GM12878 (cell line): Measurements from ENCODE around the gene LCAT. TPM values are rescaled to one million over a fixed set of nuclear protein-coding genes. Genes with fewer than 3 reads are reported as not detected.

ENCODE experiments used
- ATAC-seq: fragments of 200-7000 bp; cut with Tn5 transposase; 3 replicates; pipeline ENCODE4 v1.9.1; 2020; ENCODE audit warnings: mild to moderate bottlenecking, moderate library complexity
- BruUV-seq: library from RNA; stranded (reverse); fragments of 400-500 nt; replicated peaks from 2 replicates; lab custom pipeline; 2021; lab: Mats Ljungman, UMichigan
- CTCF ChIA-PET: fragments of 300-600 bp; sonication (Branson Sonifier 250); formaldehyde crosslinking; extraction: SDS; loops from one replicate; lab custom pipeline; 2021; ENCODE audit warnings: inconsistent platforms; lab: Yijun Ruan, JAX
- POLR2A ChIA-PET: fragments of 350-600 bp; formaldehyde crosslinking; extraction: SDS; loops from one replicate; lab custom pipeline; 2021; ENCODE audit warnings: inconsistent platforms; lab: Charles Lee
- RAD21 ChIA-PET: fragments of 300-600 bp; sonication (Branson Sonifier 250); formaldehyde crosslinking; loops from one replicate; lab custom pipeline; 2023; ENCODE audit warnings: antibody characterized with exemption; ENCODE audit not compliant: unreplicated experiment; lab: Charles Lee
- SMC1A ChIA-PET: fragments of 300-600 bp; sonication (Branson Sonifier 250); formaldehyde crosslinking; loops from one replicate; lab custom pipeline; 2023; ENCODE audit not compliant: unreplicated experiment, uncharacterized antibody; lab: Charles Lee
- DNase-seq: peaks from one replicate; pipeline ENCODE4 v3.0.0-alpha.2; 2011; ENCODE audit warnings: low read depth, low spot score
- FAIRE-seq: peaks from 3 replicates; lab custom pipeline; 2011; peaks lifted over from hg19 to GRCh38; lab: Jason Lieb, UNC
- H2AFZ ChIP-seq: 2 replicates; pipeline ENCODE4 v1.6.0; 2011; ENCODE audit warnings: low read depth, low read length, control low read depth; ENCODE audit not compliant: control insufficient read depth
- H3K27ac ChIP-seq: 2 replicates; pipeline ENCODE4 v1.5.1; 2011; ENCODE audit warnings: control low read depth; ENCODE audit not compliant: control insufficient read depth, insufficient read depth
- H3K27me3 ChIP-seq, 2 experiments: replicated peaks in 1 of 2; 2 replicates each; pipeline versions ENCODE4 v1.6.0 to v1.6.1; 2011; ENCODE audit warnings: low read length in 1 of 2; ENCODE audit not compliant: control insufficient read depth in 2 of 2, insufficient read depth in 2 of 2
- H3K36me3 ChIP-seq, 2 experiments: 2 replicates each; pipeline ENCODE4 v1.5.1; 2011; ENCODE audit warnings: low read length in 1 of 2; ENCODE audit not compliant: control insufficient read depth in 2 of 2, insufficient read depth in 2 of 2
- H3K4me1 ChIP-seq: 2 replicates; pipeline ENCODE4 v1.6.1; 2011; ENCODE audit warnings: mild to moderate bottlenecking, low read length, moderate library complexity, mixed read lengths; ENCODE audit not compliant: control insufficient read depth, insufficient read depth
- H3K4me2 ChIP-seq: 2 replicates; pipeline ENCODE4 v1.6.0; 2011; ENCODE audit warnings: control low read depth; ENCODE audit not compliant: control insufficient read depth, insufficient read depth
- H3K4me3 ChIP-seq: fragments of 200-600 bp; sonication (generic); 2 replicates; pipeline ENCODE4 v1.5.1; 2016
- H3K79me2 ChIP-seq: 2 replicates; pipeline ENCODE4 v1.6.0; 2011; ENCODE audit warnings: low read length; ENCODE audit not compliant: control insufficient read depth, insufficient read depth
- H3K9ac ChIP-seq: 2 replicates; pipeline ENCODE4 v1.8.0; 2011; ENCODE audit warnings: low read length, control low read depth, mixed read lengths; ENCODE audit not compliant: control insufficient read depth, insufficient read depth
- H3K9me3 ChIP-seq: replicated peaks from 3 replicates; pipeline ENCODE4 v1.5.1; 2011; ENCODE audit warnings: mild to moderate bottlenecking, low read length; ENCODE audit not compliant: control insufficient read depth, insufficient read depth
- H4K20me1 ChIP-seq: 2 replicates; pipeline ENCODE4 v1.6.0; 2011; ENCODE audit not compliant: control insufficient read depth, insufficient read depth
- ASH2L ChIP-seq: fragments of 300-600, 200-600 bp; sonication (generic); IDR thresholded peaks from 2 replicates; pipeline ENCODE4 v1.6.1; 2017; ENCODE audit warnings: low read depth, mild to moderate bottlenecking, borderline replicate concordance
- IKZF2 ChIP-seq, 2 experiments: fragments of 450-650 bp; IDR thresholded peaks; 2 replicates each; pipeline ENCODE4 v1.6.1; 2017; ENCODE audit warnings: mild to moderate bottlenecking in 2 of 2, moderate library complexity in 2 of 2
- NR2F1 ChIP-seq: fragments of 450-650 bp; conservative IDR thresholded peaks from 2 replicates; pipeline ENCODE4 v1.6.1; 2017; ENCODE audit warnings: mild to moderate bottlenecking
- WGBS: methylation state at CpG from one replicate; pipeline ENCODE4 v1.1.6; 2016; ENCODE audit warnings: low lambda C conversion rate; ENCODE audit not compliant: insufficient replicate concordance, insufficient coverage; ENCODE audit errors: missing lambda C conversion rate; 5-methylcytosine and 5-hydroxymethylcytosine counted together
- in situ Hi-C: fragments of 300-500 bp; cut with MboI; formaldehyde crosslinking; loops from 9 replicates; pipeline ENCODE4 v1.14.3; 2018; ENCODE audit warnings: mixed read lengths
- intact Hi-C: fragments of 100-400 bp; cut with micrococcal nuclease; formaldehyde crosslinking; loops from one replicate; pipeline ENCODE4 v1.14.2; 2022; ENCODE audit not compliant: unreplicated experiment
- polyA plus RNA-seq, 11 experiments: library from polyadenylated mRNA; depleted of rRNA in 4 of 11; unstranded in 6 of 11; stranded (reverse) in 5 of 11; fragments of >200 nt; fragmentation: Nextera tagmentation in 4 of 11; fragmentation: Illumina TruSeq in 1 of 11; extraction: Ambion mirVana in 4 of 11; extraction: Trizol in 1 of 11; gene quantifications; 1 replicate in 1 of 11; 2 replicates in 10 of 11; pipeline versions ENCODE4 v1.2.1 to v1.2.3, GENCODE V29; 2011 to 2016; ENCODE audit warnings: inconsistent platforms in 2 of 11, missing spikeins in 2 of 11, low read depth in 1 of 11
- total RNA-seq, 4 experiments: library from RNA; depleted of rRNA in 3 of 4; stranded (reverse); fragments of >200 nt in 3 of 4; fragmentation: Illumina TruSeq in 1 of 4; extraction: Trizol in 1 of 4; gene quantifications; 2 replicates each; pipeline versions ENCODE4 v1.2.1 to v1.2.3, GENCODE V29; 2013 to 2021
- TF ChIP-seq, protein P1 (sequence below), 3 experiments: IDR thresholded peaks in 2 of 3; conservative IDR thresholded peaks in 1 of 3; 2 replicates each; pipeline ENCODE4 v1.5.1; 2011; ENCODE audit warnings: low read depth in 3 of 3, low read length in 3 of 3, mild to moderate bottlenecking in 3 of 3, control low read depth in 2 of 3, moderate library complexity in 2 of 3, inconsistent platforms in 1 of 3, mixed read lengths in 1 of 3; ENCODE audit not compliant: control insufficient read depth in 2 of 3, insufficient read depth in 1 of 3; ENCODE audit errors: extremely low read depth in 1 of 3

The LCAT gene
- total and polyA plus RNA-seq, 10 of the 15 experiments (the other 5 are each of a cell fraction or from before 2014, with no cell fraction given), result 0.61 to 11.7 (median 3.3) TPM

DNA sequence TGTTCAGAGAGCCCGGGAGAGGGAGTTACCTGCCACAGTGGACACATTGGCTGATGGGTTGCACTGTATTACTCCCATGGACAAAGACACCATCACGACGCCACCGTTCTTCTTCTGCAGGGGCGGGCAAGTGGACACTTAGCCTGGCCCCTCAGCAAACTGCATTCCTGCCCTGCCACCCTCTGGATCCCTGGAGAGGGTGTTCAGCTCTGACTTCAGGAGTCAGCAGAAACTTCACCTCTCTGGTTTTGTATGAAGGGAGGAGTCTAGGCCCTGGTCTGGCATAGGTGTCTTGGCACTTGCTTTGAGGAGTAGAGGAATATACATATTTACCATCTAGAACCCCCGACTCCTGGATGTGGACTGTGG lies 46.1 kb upstream of the LCAT start:
- DNase-seq (no peak), FAIRE-seq (no peak), ATAC-seq (no peak)
- Histone ChIP-seq H3K79me2 (no peaks in the 10 kb centered on the region), H3K9ac (no peak overlapping the region), H3K4me1 (peaks cover 36% of the 10 kb centered on the region), H2AFZ (no peak overlapping the region), H3K9me3 (no peaks in the 10 kb centered on the region), H3K36me3 (no peaks in the 10 kb centered on the region), H3K4me2 (peak overlapping the region; percentile 27), H3K27ac (no peak overlapping the region), H3K27me3 (no peaks in the 10 kb centered on the region), H4K20me1 (no peaks in the 10 kb centered on the region), H3K4me3 (no peak overlapping the region)
- WGBS, result 63% methylated on average over 6 of the region's 6 CpGs
- POLR2A ChIA-PET, result interaction anchor here (1.4 to 1.5 kb wide), 2 partner anchors 25 to 84 kb away, joined by 5 to 6 read pairs; no protein-coding TSS in a partner anchor
- SMC1A ChIA-PET, result no interaction called here
- RAD21 ChIA-PET, result interaction anchor here (2.1 kb wide), 1 partner anchor 51 kb away, joined by 6 read pairs; no protein-coding TSS in a partner anchor
- in situ Hi-C loops (loop anchor here (5.0 kb wide), 1 partner anchor 237 kb away; no protein-coding TSS in a partner anchor), intact Hi-C loops (no loop called here)
- BruUV-seq, result no TSS peak
- TF ChIP-seq NR2F1, result no peak
- TF ChIP-seq IKZF2 (IDR thresholded peaks at IDR 0.05), result 0 out of 4 replicates have a peak, but pooled peaks of 1 of the 2 experiments have one; percentile 2
- TF ChIP-seq, protein P1, sequence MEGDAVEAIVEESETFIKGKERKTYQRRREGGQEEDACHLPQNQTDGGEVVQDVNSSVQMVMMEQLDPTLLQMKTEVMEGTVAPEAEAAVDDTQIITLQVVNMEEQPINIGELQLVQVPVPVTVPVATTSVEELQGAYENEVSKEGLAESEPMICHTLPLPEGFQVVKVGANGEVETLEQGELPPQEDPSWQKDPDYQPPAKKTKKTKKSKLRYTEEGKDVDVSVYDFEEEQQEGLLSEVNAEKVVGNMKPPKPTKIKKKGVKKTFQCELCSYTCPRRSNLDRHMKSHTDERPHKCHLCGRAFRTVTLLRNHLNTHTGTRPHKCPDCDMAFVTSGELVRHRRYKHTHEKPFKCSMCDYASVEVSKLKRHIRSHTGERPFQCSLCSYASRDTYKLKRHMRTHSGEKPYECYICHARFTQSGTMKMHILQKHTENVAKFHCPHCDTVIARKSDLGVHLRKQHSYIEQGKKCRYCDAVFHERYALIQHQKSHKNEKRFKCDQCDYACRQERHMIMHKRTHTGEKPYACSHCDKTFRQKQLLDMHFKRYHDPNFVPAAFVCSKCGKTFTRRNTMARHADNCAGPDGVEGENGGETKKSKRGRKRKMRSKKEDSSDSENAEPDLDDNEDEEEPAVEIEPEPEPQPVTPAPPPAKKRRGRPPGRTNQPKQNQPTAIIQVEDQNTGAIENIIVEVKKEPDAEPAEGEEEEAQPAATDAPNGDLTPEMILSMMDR (IDR thresholded peaks at IDR 0.05 in 2 of 3, conservative IDR thresholded peaks at IDR 0.05 in 1 of 3; ENCODE audit: control insufficient read depth in 2 of 3, extremely low read depth in 1 of 3, insufficient read depth in 1 of 3, low read depth in 3 of 3, low read length in 3 of 3), result peak in 1 of 3 experiments; percentile 2; a peak in 1 of 6 replicates
- TF ChIP-seq ASH2L, result no peak
- CTCF ChIA-PET, result interaction anchor here (1.2 to 1.3 kb wide), 2 partner anchors 51 to 238 kb away, joined by 5 to 7 read pairs; no protein-coding TSS in a partner anchor
